ENCODE data around the gene MUC22. TPM values are rescaled to one million over a fixed set of nuclear protein-coding genes. Genes with fewer than 3 reads are reported as not detected.

The MUC22 gene
- total RNA-seq, 1 donor from 2014 or later, result not detected

DNA sequence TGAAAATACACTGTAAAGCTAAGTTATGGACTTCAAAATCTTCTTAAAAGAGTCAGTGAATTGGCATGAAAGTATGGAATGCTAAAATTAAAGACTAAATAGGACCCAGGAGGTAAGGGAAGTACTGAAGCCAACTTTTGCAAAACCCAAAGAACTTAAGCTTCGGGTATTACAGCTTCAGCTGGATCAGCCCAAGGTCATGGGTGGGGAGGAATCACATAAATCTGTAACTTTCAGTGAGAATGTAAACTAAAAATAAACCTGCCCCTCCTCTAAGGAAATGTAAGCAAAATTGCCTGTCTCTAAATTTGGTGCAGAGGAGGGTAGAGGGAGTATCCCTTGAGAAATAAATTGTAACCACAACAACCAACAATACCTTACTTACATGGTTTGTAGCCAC lies 31.1 kb upstream of the MUC22 start:
- no peaks in the 10 kb centered on the region for H3K36me3 ChIP-seq
- no peak for DNase-seq (ENCODE audit: low spot score in 2 of 2)
- TF ChIP-seq, protein P1, sequence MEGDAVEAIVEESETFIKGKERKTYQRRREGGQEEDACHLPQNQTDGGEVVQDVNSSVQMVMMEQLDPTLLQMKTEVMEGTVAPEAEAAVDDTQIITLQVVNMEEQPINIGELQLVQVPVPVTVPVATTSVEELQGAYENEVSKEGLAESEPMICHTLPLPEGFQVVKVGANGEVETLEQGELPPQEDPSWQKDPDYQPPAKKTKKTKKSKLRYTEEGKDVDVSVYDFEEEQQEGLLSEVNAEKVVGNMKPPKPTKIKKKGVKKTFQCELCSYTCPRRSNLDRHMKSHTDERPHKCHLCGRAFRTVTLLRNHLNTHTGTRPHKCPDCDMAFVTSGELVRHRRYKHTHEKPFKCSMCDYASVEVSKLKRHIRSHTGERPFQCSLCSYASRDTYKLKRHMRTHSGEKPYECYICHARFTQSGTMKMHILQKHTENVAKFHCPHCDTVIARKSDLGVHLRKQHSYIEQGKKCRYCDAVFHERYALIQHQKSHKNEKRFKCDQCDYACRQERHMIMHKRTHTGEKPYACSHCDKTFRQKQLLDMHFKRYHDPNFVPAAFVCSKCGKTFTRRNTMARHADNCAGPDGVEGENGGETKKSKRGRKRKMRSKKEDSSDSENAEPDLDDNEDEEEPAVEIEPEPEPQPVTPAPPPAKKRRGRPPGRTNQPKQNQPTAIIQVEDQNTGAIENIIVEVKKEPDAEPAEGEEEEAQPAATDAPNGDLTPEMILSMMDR (IDR thresholded peaks at IDR 0.05), result no peak
- no peaks in the 10 kb centered on the region for H3K4me1 ChIP-seq
- intact Hi-C loops (cut with DNase I), result no loop called here
- no peaks in the 10 kb centered on the region for H3K9me3 ChIP-seq
- no peak overlapping the region for H3K4me3 ChIP-seq
- no peaks in the 10 kb centered on the region for H3K27me3 ChIP-seq
- H3K27ac ChIP-seq, result no peak overlapping the region

DNA sequence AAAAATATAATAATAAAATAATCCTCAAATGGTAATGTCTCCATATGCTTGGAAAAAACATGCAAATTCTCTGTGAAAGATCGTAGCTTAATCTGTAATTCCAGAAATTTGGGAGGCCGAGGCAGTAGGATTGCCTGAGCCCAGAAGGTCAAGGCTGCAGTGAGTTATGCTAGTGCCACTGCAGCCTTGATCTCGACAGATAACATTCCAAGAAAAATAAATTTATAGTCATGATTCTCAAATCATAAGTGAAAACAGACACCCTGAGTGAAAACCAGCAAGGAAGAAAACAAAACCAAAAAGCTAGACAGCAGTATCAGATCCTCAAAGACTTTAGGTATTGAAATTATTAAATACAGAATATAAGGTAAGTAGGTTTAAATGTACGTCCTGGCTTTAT lies 30.6 kb upstream of the MUC22 start:
- no peak overlapping the region for H3K4me3 ChIP-seq
- H3K27me3 ChIP-seq, result no peaks in the 10 kb centered on the region
- no peaks in the 10 kb centered on the region for H3K4me1 ChIP-seq
- no peak overlapping the region for H3K27ac ChIP-seq
- no peaks in the 10 kb centered on the region for H3K9me3 ChIP-seq
- H3K36me3 ChIP-seq, result no peaks in the 10 kb centered on the region
- no peak for DNase-seq (ENCODE audit: low spot score in 2 of 2)
- intact Hi-C loops (cut with DNase I), result no loop called here
- TF ChIP-seq, protein P1 (IDR thresholded peaks at IDR 0.05), result no peak

DNA sequence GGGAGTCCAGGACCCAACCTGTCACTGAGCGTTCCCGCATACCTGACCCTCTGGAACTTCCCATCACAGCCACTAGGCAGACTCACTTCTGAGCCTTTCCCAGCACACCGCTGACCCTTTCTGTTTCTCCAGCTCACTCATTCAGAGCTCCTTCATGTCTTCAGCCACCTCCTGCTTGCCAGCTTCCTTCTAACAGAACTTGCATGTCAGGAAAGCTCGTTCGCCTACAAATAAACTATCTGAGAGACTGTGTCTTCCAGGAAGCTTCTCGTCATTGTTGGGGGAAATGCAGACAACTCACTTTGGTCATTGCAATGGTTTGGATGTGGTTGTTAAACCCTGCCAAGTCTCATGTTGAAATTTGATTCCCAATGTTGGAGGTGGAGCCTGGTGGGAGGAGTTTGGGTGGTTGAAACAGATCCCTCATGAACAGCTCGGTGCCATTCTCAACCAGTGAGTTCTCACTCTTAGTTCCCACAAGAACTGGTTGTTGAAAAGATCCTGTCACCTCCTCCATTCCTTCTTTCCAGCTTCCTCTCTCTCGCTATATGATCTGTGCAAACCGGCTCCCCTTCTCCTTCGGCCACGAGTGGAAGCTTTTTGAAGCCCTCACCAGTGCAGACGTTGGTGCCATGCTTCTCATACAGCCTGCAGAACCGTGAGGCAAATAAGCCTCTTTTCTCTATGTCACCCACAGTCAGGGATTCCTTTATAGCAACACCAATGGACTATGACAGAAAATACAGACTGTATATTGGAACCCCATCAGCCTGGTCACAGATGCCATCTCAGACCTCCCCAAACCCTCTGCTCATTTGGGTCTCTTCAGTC lies 28.1 kb upstream of the MUC22 start:
- no peak overlapping the region for H3K27ac ChIP-seq
- no peaks in the 10 kb centered on the region for H3K4me1 ChIP-seq
- H3K4me3 ChIP-seq, result no peak overlapping the region
- TF ChIP-seq, protein P1 (IDR thresholded peaks at IDR 0.05), result no peak
- intact Hi-C loops (cut with DNase I), result no loop called here
- H3K27me3 ChIP-seq, result no peaks in the 10 kb centered on the region
- no peaks in the 10 kb centered on the region for H3K36me3 ChIP-seq
- H3K9me3 ChIP-seq, result no peaks in the 10 kb centered on the region
- DNase-seq (ENCODE audit: low spot score in 2 of 2), result no peak

DNA sequence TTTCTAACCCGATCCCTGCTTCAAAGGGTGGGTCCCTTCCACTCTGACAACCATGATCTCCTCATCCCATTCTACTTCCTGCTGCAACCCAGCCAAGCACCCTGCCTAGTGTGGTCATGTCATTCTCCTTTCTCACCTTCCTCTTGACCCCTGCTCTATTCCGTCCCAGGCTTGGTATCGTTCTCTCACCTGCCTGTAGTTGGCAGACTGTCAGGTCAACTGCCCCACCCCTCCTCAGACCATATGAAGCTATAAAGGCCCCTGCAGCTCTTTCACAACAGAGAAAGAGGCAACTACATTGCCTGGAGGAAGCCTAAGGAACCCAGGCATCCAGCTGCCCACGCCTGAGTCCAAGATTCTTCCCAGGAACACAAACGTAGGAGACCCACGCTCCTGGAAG lies 26.8 kb upstream of the MUC22 start, which contains the start of gene MUC21:
Gene MUC21 (plus strand): TSS at position 280 of the 400 bp plus-strand sequence. CDS start 241 bp downstream, outside the sequence.
- H3K36me3 ChIP-seq, result no peaks in the 10 kb centered on the region

DNA sequence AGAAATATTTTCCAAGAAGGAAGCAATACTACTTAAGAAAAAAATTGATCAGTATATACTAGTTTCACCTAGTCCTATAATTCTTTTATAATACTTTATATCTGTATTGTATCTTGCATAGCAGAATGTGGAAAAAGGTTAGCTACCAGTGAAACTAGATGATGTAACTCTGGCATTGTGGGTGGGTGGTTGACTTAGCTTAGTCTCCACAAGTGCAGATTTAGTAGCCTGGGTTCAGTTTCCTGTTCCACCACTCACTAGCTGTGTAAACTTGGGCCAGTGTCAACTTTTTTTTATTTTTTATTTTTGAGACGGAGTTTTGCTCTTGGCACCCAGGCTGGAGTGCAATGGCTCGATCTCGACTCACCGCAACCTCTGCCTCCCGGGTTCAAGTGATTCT lies 24.8 kb upstream of the MUC22 start:
- TF ChIP-seq, protein P1 (IDR thresholded peaks at IDR 0.05), result no peak
- no peaks in the 10 kb centered on the region for H3K9me3 ChIP-seq
- no peak overlapping the region for H3K27ac ChIP-seq
- no peaks in the 10 kb centered on the region for H3K36me3 ChIP-seq
- no peaks in the 10 kb centered on the region for H3K4me1 ChIP-seq
- intact Hi-C loops (cut with DNase I), result no loop called here
- H3K27me3 ChIP-seq, result no peaks in the 10 kb centered on the region
- H3K4me3 ChIP-seq, result no peak overlapping the region
- DNase-seq (ENCODE audit: low spot score in 2 of 2), result no peak

More for the DNA sequence above, 26.8 kb upstream of the MUC22 start, which contains the start of gene MUC21:
- no peak for DNase-seq (ENCODE audit: low spot score in 2 of 2)
- H3K4me3 ChIP-seq, result no peak within 1 kb of the TSS
- intact Hi-C loops (cut with DNase I), result no loop called here
- no peaks in the 10 kb centered on the region for H3K4me1 ChIP-seq
- H3K9me3 ChIP-seq, result no peaks in the 10 kb centered on the region
- no peak within 1 kb of the TSS for H3K27ac ChIP-seq
- TF ChIP-seq, protein P1 (IDR thresholded peaks at IDR 0.05), result no peak
- no peaks in the 10 kb centered on the region for H3K27me3 ChIP-seq
